Subcutaneous abdominal adipose tissue (tissue), 5 donors: ENCODE data around the gene SLC7A14.

Experiments
- H3K27ac ChIP-seq: one replicate; pipeline ENCODE4 v1.7.0; 2013; ENCODE audit warnings: low read depth, mild to moderate bottlenecking, inconsistent platforms, low read length, moderate library complexity
- H3K27me3 ChIP-seq, 5 donors: one replicate each; pipeline ENCODE4 v1.7.0; 2013; ENCODE audit warnings: low read length in 5 of 5, inconsistent platforms in 1 of 5; ENCODE audit not compliant: control insufficient read depth in 5 of 5, insufficient read depth in 4 of 5
- H3K36me3 ChIP-seq, 5 donors: one replicate each; pipeline ENCODE4 v1.7.0; 2013; ENCODE audit warnings: low read length in 5 of 5; ENCODE audit not compliant: control insufficient read depth in 5 of 5, insufficient read depth in 5 of 5
- H3K4me1 ChIP-seq, 5 donors: one replicate each; pipeline ENCODE4 v1.7.0; 2013; ENCODE audit warnings: low read length in 5 of 5, mild to moderate bottlenecking in 3 of 5, moderate library complexity in 1 of 5; ENCODE audit not compliant: control insufficient read depth in 5 of 5, insufficient read depth in 5 of 5
- H3K4me3 ChIP-seq, 5 donors: one replicate each; pipeline ENCODE4 v1.7.0; 2013; ENCODE audit warnings: low read length in 5 of 5, low read depth in 1 of 5
- H3K9ac ChIP-seq, 5 donors: one replicate each; pipeline ENCODE4 v1.7.0; 2013; ENCODE audit warnings: low read length in 5 of 5, mild to moderate bottlenecking in 4 of 5, moderate library complexity in 3 of 5
- H3K9me3 ChIP-seq, 5 donors: one replicate each; pipeline ENCODE4 v1.7.0; 2013; ENCODE audit warnings: low read length in 5 of 5; ENCODE audit not compliant: control insufficient read depth in 5 of 5
- donor health status: healthy.
- donor health status: healthy.
- donor health status: healthy.
- donor health status: healthy.
- donor health status: healthy.

The SLC7A14 gene

GRCh38 chr3:170482199-170482598 lies 103.7 kb downstream of the SLC7A14 start:
- Histone ChIP-seq H3K4me1 (no peaks in the 10 kb centered on the region), H3K9me3 (no peaks in the 10 kb centered on the region), H3K4me3 (no peak overlapping the region), H3K36me3 (no peaks in the 10 kb centered on the region), H3K27me3 (peaks cover 0 to 4% (median 0%) of the 10 kb centered on the region in 5 donors), H3K9ac (no peak overlapping the region), H3K27ac (no peak overlapping the region)

GRCh38 chr3:170480111-170480510 lies 105.8 kb downstream of the SLC7A14 start:
- Histone ChIP-seq H3K4me3 (no peak overlapping the region), H3K27me3 (peaks cover 0 to 4% (median 0%) of the 10 kb centered on the region in 5 donors), H3K27ac (no peak overlapping the region), H3K9ac (no peak overlapping the region), H3K36me3 (no peaks in the 10 kb centered on the region), H3K4me1 (no peaks in the 10 kb centered on the region), H3K9me3 (no peaks in the 10 kb centered on the region)

- Histone ChIP-seq H3K4me1 (no peaks in the 10 kb centered on the region), H3K36me3 (no peaks in the 10 kb centered on the region), H3K27ac (no peak overlapping the region), H3K27me3 (peaks cover 0 to 4% (median 3%) of the 10 kb centered on the region in 5 donors), H3K9me3 (no peaks in the 10 kb centered on the region), H3K9ac (no peak overlapping the region), H3K4me3 (no peak overlapping the region)
Observed at GRCh38 chr3:170477395-170477794, 108.5 kb downstream of the SLC7A14 start.

- Histone ChIP-seq H3K4me3 (no peak overlapping the region), H3K9ac (no peak overlapping the region), H3K27ac (no peak overlapping the region), H3K9me3 (no peaks in the 10 kb centered on the region), H3K36me3 (no peaks in the 10 kb centered on the region), H3K27me3 (peaks cover 0 to 4% (median 3%) of the 10 kb centered on the region in 5 donors), H3K4me1 (no peaks in the 10 kb centered on the region)
Observed at GRCh38 chr3:170476291-170476690, 109.6 kb downstream of the SLC7A14 start.

DNA sequence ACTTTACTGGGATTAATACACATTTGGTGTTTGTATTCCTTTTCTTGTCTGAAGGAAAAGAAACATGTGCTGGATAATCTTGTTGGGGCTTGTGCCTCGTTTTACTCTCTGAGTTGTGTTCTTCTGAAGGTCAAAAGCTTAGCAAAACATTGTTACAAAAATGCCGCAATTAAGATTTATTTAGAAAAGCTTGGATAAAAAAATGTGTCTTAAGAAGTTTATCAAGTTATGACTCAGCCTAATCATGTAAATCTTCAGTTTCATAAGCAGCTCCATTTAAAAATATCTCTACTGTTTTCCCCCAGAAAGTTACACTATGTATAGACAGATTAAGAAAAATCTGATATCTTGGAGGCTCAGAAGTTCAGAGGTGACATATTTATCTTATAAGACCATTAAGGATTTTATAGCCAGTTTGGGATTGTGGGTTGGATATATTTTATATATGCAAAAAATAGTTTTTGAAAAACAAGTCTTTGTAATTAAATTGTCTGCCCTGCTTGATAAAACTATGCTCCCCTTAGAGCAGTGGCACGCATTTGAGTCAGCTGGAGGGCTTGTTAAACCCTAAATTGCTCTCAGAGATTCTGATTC lies 110.7 kb downstream of the SLC7A14 start:
- H3K9me3 ChIP-seq: no peaks in the 10 kb centered on the region
- no peaks in the 10 kb centered on the region for H3K36me3 ChIP-seq
- no peak overlapping the region for H3K9ac ChIP-seq
- no peak overlapping the region for H3K27ac ChIP-seq
- H3K4me1 ChIP-seq: peaks cover 0 to 4% (median 0%) of the 10 kb centered on the region in 5 donors
- H3K27me3 ChIP-seq: peaks cover 0 to 4% (median 0%) of the 10 kb centered on the region in 5 donors
- no peak overlapping the region for H3K4me3 ChIP-seq

GRCh38 chr3:170473358-170473757 lies 112.5 kb downstream of the SLC7A14 start:
- Histone ChIP-seq H3K9ac (no peak overlapping the region), H3K4me1 (peaks cover 0 to 4% (median 3%) of the 10 kb centered on the region in 5 donors), H3K27ac (no peak overlapping the region), H3K36me3 (no peaks in the 10 kb centered on the region), H3K27me3 (peaks cover 0 to 10% (median 0%) of the 10 kb centered on the region in 5 donors), H3K4me3 (no peak overlapping the region), H3K9me3 (no peaks in the 10 kb centered on the region)

- no peaks in the 10 kb centered on the region for H3K9me3 ChIP-seq
- H3K4me1 ChIP-seq: peaks cover 0 to 4% (median 3%) of the 10 kb centered on the region in 5 donors
- H3K4me3 ChIP-seq: no peak overlapping the region
- no peaks in the 10 kb centered on the region for H3K36me3 ChIP-seq
- H3K27ac ChIP-seq: no peak overlapping the region
- no peak overlapping the region for H3K9ac ChIP-seq
- peaks cover 0 to 10% (median 0%) of the 10 kb centered on the region in 5 donors for H3K27me3 ChIP-seq
Observed at GRCh38 chr3:170471149-170471548, 114.7 kb downstream of the SLC7A14 start.

GRCh38 chr3:170470063-170471016 lies 115.5 kb downstream of the SLC7A14 start:
- Histone ChIP-seq H3K36me3 (no peaks in the 10 kb centered on the region), H3K27me3 (peaks cover 0 to 10% (median 0%) of the 10 kb centered on the region in 5 donors), H3K9me3 (no peaks in the 10 kb centered on the region), H3K4me3 (no peak overlapping the region), H3K9ac (no peak overlapping the region), H3K4me1 (peaks cover 0 to 4% (median 3%) of the 10 kb centered on the region in 5 donors), H3K27ac (no peak overlapping the region)

GRCh38 chr3:170469151-170470062 lies 116.5 kb downstream of the SLC7A14 start:
- no peaks in the 10 kb centered on the region for H3K36me3 ChIP-seq
- no peak overlapping the region for H3K9ac ChIP-seq
- no peaks in the 10 kb centered on the region for H3K9me3 ChIP-seq
- H3K27me3 ChIP-seq: peaks cover 0 to 10% (median 0%) of the 10 kb centered on the region in 5 donors
- H3K4me1 ChIP-seq: peaks cover 0 to 4% (median 3%) of the 10 kb centered on the region in 5 donors
- H3K4me3 ChIP-seq: no peak overlapping the region
- H3K27ac ChIP-seq: no peak overlapping the region
